Muscle of leg (tissue), 11 donors: Measurements from ENCODE around the gene SUPT5H. TPM values are rescaled to one million over a fixed set of nuclear protein-coding genes. Genes with fewer than 3 reads are reported as not detected.

ENCODE experiments used
- DNase-seq: peaks from one replicate; pipeline ENCODE4 v3.0.0; 2013
- H3K27ac ChIP-seq: one replicate; pipeline ENCODE4 v1.5.1; 2013; ENCODE audit warnings: mild to moderate bottlenecking, low read length, control low read depth
- H3K27me3 ChIP-seq: one replicate; pipeline ENCODE4 v1.6.1; 2013; ENCODE audit warnings: low read length; ENCODE audit not compliant: control insufficient read depth, insufficient read depth
- H3K36me3 ChIP-seq: one replicate; pipeline ENCODE4 v1.6.1; 2013; ENCODE audit warnings: low read length; ENCODE audit not compliant: control insufficient read depth, insufficient read depth
- H3K4me1 ChIP-seq: one replicate; pipeline ENCODE4 v1.6.1; 2013; ENCODE audit warnings: low read length; ENCODE audit not compliant: control insufficient read depth, insufficient read depth
- H3K4me3 ChIP-seq: one replicate; pipeline ENCODE4 v1.5.1; 2013; ENCODE audit warnings: low read length, control low read depth
- H3K9me3 ChIP-seq: replicated peaks from 2 replicates; pipeline ENCODE4 v1.6.1; 2013; ENCODE audit warnings: low read depth, low read length; ENCODE audit not compliant: control insufficient read depth
- WGBS: methylation state at CpG from one replicate; pipeline ENCODE4 v1.1.5; 2013; ENCODE audit warnings: missing lambda C conversion rate; ENCODE audit not compliant: insufficient coverage; 5-methylcytosine and 5-hydroxymethylcytosine counted together
- polyA plus RNA-seq, 8 donors: library from polyadenylated mRNA; unstranded; fragments of 120-200 nt; gene quantifications; one replicate each; pipeline versions ENCODE4 v1.2.1 to v1.2.3, GENCODE V29; 2013; ENCODE audit warnings: inconsistent platforms in 1 of 8, low replicate concordance in 1 of 8; ENCODE audit not compliant: insufficient read length in 8 of 8, insufficient read depth in 1 of 8
- total RNA-seq: library from RNA; stranded (reverse); fragments of 120-200 nt; gene quantifications from one replicate; pipeline ENCODE4 v1.2.4, GENCODE V29; 2013

The SUPT5H gene
- total and polyA plus RNA-seq, 9 donors, result 50.0 to 108 (median 99.6) TPM

- peak overlapping the region; percentile 99 for H3K27ac ChIP-seq
- peak overlapping the region; percentile 91 for H3K4me3 ChIP-seq
- H3K9me3 ChIP-seq, result no peaks in the 10 kb centered on the region
- H3K4me1 ChIP-seq, result peaks cover 57% of the 10 kb centered on the region
- H3K27me3 ChIP-seq, result no peaks in the 10 kb centered on the region
- under 1% methylated on average over 49 of the region's 52 CpGs for WGBS
- DNase-seq, result peak; percentile 91
- peaks cover 16% of the 10 kb centered on the region for H3K36me3 ChIP-seq
These were observed 36.0 kb upstream of the SUPT5H start for GRCh38 chr19:39409208-39410016.

- H3K9me3 ChIP-seq, result no peaks in the 10 kb centered on the region
- H3K27ac ChIP-seq, result peak overlapping the region; percentile 99
- peaks cover 19% of the 10 kb centered on the region for H3K36me3 ChIP-seq
- 2% methylated on average over 35 of the region's 35 CpGs for WGBS
- peak; percentile 90 for DNase-seq
- peaks cover 66% of the 10 kb centered on the region for H3K4me1 ChIP-seq
- H3K4me3 ChIP-seq, result peak overlapping the region; percentile 91
- no peaks in the 10 kb centered on the region for H3K27me3 ChIP-seq
These were observed 35.2 kb upstream of the SUPT5H start for GRCh38 chr19:39410017-39410830.

- no peaks in the 10 kb centered on the region for H3K27me3 ChIP-seq
- 50% methylated on average over 1 of the region's 1 CpG for WGBS
- peak overlapping the region; percentile 91 for H3K4me3 ChIP-seq
- H3K4me1 ChIP-seq, result peaks cover 68% of the 10 kb centered on the region
- H3K36me3 ChIP-seq, result peaks cover 23% of the 10 kb centered on the region
- H3K27ac ChIP-seq, result peak overlapping the region; percentile 99
- DNase-seq, result no peak
- no peaks in the 10 kb centered on the region for H3K9me3 ChIP-seq
These were observed 34.6 kb upstream of the SUPT5H start for GRCh38 chr19:39410831-39411080.

GRCh38 chr19:39411081-39411831 lies 34.1 kb upstream of the SUPT5H start:
- Histone ChIP-seq H3K4me3 (peak overlapping the region; percentile 35), H3K27ac (peak overlapping the region; percentile 99), H3K9me3 (no peaks in the 10 kb centered on the region), H3K4me1 (peaks cover 68% of the 10 kb centered on the region), H3K36me3 (peaks cover 28% of the 10 kb centered on the region), H3K27me3 (no peaks in the 10 kb centered on the region)
- WGBS, result 28% methylated on average over 5 of the region's 9 CpGs
- DNase-seq, result peak; percentile 82

GRCh38 chr19:39411832-39412099 lies 33.6 kb upstream of the SUPT5H start:
- WGBS, result no CpG with 5 or more reads among the region's 7 CpGs
- Histone ChIP-seq H3K4me3 (peak overlapping the region; percentile 35), H3K27ac (peak overlapping the region; percentile 99), H3K36me3 (peaks cover 33% of the 10 kb centered on the region), H3K27me3 (no peaks in the 10 kb centered on the region), H3K9me3 (no peaks in the 10 kb centered on the region), H3K4me1 (peaks cover 71% of the 10 kb centered on the region)
- peak; percentile 96 for DNase-seq

GRCh38 chr19:39412100-39412866 lies 33.1 kb upstream of the SUPT5H start, which contains the start of gene PLEKHG2:
PLEKHG2 (plus strand) TSS chr19:39412669; CDS start chr19:39414087, 1,418 bp downstream.
- Histone ChIP-seq H3K27ac (peak within 1 kb of the TSS; percentile 99), H3K27me3 (no peaks in the 10 kb centered on the region), H3K9me3 (no peaks in the 10 kb centered on the region), H3K36me3 (peaks cover 36% of the 10 kb centered on the region), H3K4me1 (peaks cover 73% of the 10 kb centered on the region), H3K4me3 (peak within 1 kb of the TSS; percentile 96)
- DNase-seq, result peak; percentile 100
- WGBS, result 0% methylated on average over 35 of the region's 60 CpGs

- H3K27ac ChIP-seq, result peak overlapping the region; percentile 98
- peak overlapping the region; percentile 96 for H3K4me3 ChIP-seq
- H3K27me3 ChIP-seq, result no peaks in the 10 kb centered on the region
- H3K9me3 ChIP-seq, result no peaks in the 10 kb centered on the region
- peaks cover 67% of the 10 kb centered on the region for H3K4me1 ChIP-seq
- DNase-seq, result no peak
- 0% methylated on average over 23 of the region's 24 CpGs for WGBS
- H3K36me3 ChIP-seq, result peaks cover 37% of the 10 kb centered on the region
These were observed 32.5 kb upstream of the SUPT5H start for GRCh38 chr19:39412867-39413271.

- under 1% methylated on average over 45 of the region's 54 CpGs for WGBS
- H3K36me3 ChIP-seq, result peaks cover 36% of the 10 kb centered on the region
- no peaks in the 10 kb centered on the region for H3K9me3 ChIP-seq
- H3K27ac ChIP-seq, result peak overlapping the region; percentile 98
- H3K4me1 ChIP-seq, result peaks cover 61% of the 10 kb centered on the region
- DNase-seq, result peak; percentile 88
- peak overlapping the region; percentile 96 for H3K4me3 ChIP-seq
- no peaks in the 10 kb centered on the region for H3K27me3 ChIP-seq
These were observed 32.0 kb upstream of the SUPT5H start for GRCh38 chr19:39413272-39413910.

GRCh38 chr19:39413911-39414608 lies 31.3 kb upstream of the SUPT5H start:
- peaks cover 36% of the 10 kb centered on the region for H3K36me3 ChIP-seq
- H3K27me3 ChIP-seq, result no peaks in the 10 kb centered on the region
- WGBS, result 18% methylated on average over 15 of the region's 18 CpGs
- no peak for DNase-seq
- H3K4me3 ChIP-seq, result peak overlapping the region; percentile 96
- peaks cover 55% of the 10 kb centered on the region for H3K4me1 ChIP-seq
- no peaks in the 10 kb centered on the region for H3K9me3 ChIP-seq
- peak overlapping the region; percentile 85 for H3K27ac ChIP-seq
